HG03558 (cell line): ENCODE results near the gene CNIH2.
"Not testable (repeated sequence)": the region's sequence is repeated elsewhere in the genome, so short reads cannot be mapped to it uniquely, and the experiment has no call there.

Experiments used
- ATAC-seq: cut with Tn5 transposase; IDR thresholded peaks from one replicate; pipeline ENCODE4 v1.9.1; 2021; ENCODE audit warnings: moderate number of reproducible peaks; ENCODE audit not compliant: unreplicated experiment; ENCODE audit errors: extremely low read depth

CNIH2 gene

DNA sequence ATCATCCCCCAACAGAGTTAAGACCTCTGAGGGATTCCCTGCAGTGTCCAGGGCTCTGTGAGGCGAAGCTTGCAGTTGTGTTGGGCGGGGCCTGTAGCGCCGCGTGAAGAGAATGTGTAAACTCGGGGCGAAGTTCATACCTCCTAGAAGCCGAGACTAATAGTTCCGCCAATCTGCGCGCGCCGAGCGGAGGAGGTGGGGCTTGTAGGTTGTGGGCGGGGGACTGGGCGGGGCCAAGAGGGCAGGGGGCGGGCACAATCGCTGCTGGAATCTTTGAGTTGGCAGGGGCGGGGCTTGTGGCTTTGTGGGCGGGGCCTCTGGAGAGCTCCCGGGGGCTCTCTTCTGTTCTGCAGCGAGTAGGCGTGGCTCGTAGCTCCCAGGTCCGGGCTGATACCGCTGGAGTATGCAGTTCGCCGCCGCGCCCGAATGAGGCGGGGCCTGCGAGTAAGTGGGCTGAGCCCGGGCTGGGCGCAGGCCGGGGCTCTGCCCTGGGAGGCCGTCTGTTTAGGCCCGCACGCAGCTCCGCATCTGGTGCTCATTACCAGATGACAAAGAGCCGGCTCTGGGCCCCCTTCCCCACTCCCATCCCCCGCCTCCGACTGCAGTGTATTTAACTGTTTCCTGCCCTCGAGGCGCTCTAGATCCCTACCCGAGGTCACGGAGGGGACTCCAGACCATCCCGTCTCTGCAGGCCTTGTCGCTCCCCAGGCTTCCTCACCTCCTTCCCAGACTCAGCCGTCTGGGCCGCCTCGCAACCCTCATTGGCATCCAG is 34.8 kb downstream of the CNIH2 start:
- peak; percentile 37 for ATAC-seq

- ATAC-seq, result no peak
Observed at GRCh38 chr11:66313321-66314185, 35.6 kb downstream of the CNIH2 start.

- ATAC-seq, result no peak
Observed at GRCh38 chr11:66314186-66314501, 36.2 kb downstream of the CNIH2 start.

GRCh38 chr11:66314561-66315497 is 36.9 kb downstream of the CNIH2 start:
- no peak for ATAC-seq

DNA sequence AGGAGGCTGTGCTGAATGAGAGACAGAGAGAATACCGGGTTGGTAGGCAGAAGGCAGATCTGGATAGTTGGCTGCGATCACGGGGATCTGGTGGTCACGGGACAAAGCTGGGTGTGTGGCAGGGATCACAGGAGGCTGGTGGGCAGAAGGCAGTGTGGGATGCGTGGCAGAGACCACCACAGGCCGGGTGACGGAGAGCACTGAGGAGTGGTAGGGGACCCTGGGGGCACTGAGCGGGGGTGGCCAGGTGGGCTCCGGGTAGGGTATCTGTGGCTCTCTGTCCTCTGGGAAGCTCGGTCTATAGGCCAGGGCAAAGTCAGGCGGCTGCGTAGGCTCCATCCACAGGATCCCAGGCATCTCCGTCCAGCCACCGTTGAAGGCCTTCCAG is 37.5 kb downstream of the CNIH2 start:
- no peak for ATAC-seq

DNA sequence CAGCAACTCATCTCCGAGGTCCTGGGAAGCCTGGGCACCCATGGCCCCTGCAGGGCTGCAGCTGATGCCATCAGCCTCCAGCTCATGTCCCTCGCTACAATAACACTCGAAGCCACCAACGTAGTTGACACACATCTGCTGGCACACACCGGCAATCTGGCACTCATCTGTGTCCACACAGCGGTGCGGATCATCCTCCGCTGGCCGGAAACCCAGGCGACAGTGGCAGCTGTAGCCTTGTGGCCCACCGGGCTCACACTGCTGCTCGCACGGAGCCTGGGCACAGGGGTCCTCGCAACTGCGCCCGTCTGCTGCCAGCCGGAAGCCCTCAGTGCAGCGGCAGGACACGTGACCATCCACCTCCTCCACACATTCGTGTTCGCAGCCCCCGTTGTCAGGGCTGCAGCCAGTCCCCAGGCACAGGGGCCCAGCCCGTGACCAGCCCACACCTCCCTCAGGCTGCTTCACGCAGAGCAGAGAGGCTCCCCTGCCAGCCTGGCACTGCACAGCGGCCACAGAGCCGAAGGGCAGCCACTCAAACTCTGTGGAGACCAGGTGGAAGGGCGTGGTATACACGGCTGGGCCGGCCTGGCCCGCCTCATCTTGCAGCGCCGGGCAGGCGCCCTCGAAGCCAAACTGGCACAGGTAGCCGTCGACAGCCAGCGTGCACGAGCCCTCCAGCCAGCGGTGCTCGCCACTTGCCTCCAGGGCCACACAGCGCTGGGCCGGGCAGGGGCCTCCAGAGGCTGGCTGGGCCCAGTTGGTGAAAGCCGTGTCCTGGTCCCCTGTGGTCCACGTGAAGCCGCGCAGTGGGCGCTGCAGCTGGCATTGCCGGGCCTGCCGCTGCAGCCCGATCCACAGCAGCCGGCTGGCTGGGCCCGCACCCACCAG is 38.2 kb downstream of the CNIH2 start:
- no peak for ATAC-seq

DNA sequence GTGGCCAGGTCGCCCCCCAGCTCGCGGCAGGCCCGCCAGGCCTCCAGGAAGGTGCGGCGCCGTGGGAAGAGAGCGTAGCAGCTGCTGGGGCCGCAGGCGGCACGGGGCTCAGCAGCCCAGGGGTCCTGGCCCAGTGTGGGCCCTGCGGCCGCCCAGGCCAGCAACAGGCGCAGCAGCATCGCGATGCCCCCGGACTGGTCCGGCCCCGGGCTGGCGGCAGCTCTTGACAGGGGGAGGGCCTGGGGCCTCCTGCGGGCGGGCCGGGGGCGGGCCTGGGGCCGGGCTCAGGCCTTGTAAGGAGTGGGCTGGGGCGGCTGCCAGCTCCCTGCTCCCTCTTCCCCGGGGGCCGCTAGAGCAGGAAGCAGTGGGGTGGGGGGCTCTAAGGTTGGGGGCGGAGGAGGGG is 38.9 kb downstream of the CNIH2 start, which contains the start of gene CD248:
Gene CD248, minus strand, starts transcription at position 196 of the 403 bp plus-strand sequence. Its CDS starts 17 bp downstream, at position 179.
- ATAC-seq, result no peak

DNA sequence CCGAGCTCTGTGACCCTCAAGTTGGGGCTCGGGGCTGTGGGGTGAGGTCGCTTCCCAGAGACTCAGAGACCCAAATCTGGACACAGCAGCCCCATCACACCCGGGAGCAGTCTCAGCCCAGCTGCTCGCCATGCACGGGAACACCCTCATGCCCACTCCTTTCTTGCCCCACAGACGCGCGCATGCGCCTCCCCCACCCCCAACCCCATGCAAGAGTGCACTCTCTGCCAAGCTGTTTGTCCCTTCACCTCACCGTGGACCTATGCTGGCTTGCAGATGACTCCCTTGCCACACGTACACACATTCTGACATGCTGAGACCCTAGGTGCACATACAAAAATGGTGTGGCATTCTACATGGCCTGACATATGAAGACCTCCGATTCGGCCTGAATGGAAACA is 39.3 kb downstream of the CNIH2 start:
- ATAC-seq, result no peak

DNA sequence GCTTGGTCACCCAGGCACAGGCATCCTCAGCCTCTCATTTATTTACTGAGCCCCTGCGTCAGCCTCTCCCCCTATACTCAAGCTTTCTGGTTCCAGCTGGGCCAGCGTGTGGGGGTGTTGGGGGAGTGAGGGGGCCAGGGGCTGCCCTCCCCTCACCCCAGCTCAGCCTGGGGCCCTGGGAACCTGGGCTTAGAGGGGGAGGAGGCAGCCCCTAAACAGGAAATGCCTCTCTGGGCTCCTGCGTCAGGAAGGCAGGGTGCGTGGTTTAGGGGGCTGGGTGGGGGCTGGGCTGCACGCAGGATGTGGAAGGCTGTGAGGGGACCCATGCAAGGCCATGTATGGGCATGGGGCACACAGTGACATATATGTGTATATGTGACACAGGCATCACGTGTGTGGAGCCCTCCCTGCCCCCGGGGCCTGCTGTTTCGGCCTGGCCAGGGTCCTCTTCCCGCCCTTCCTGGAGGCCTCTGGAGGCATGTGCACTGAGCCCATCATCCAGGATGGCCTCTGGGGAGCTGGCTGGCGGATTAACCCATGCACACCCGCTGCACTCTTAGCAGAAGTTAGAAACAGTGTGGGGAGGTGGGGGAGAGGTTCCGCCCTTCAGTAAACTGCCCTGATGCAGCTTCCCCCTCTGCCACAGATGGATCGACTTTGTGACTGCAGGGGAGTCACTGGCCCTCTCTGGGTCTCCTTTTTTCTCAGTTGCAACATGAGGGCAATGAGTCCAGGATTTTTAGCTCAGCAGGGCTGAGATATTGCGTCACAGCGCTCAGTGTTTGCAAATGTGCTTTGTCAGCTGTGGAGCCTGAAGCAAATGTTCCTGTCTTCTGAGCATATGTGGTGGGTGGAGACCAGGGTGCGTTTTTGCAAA is 40.0 kb downstream of the CNIH2 start:
- ATAC-seq, result no peak

GRCh38 chr11:66318600-66318970 is 40.6 kb downstream of the CNIH2 start:
- ATAC-seq, result no peak

DNA sequence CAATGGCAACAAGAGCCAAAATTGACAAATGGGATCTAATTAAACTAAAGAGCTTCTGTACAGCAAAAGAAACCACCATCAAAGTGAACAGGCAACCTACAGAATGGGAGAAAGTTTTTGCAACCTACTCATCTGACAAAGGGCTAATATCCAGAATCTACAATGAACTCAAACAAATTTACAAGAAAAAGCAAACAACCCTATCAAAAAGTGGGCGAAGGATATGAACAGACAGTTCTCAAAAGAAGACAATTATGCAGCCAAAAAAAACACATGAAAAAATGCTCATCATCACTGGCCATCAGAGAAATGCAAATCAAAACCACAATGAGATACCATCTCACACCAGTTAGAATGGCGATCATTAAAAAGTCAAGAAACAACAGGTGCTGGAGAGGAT is 42.3 kb downstream of the CNIH2 start:
- ATAC-seq, result not testable (repeated sequence)

- ATAC-seq, result not testable (repeated sequence)
Observed at GRCh38 chr11:66320748-66321147, 42.8 kb downstream of the CNIH2 start.

- ATAC-seq, result no peak
Observed at GRCh38 chr11:66321606-66322005, 43.6 kb downstream of the CNIH2 start.

DNA sequence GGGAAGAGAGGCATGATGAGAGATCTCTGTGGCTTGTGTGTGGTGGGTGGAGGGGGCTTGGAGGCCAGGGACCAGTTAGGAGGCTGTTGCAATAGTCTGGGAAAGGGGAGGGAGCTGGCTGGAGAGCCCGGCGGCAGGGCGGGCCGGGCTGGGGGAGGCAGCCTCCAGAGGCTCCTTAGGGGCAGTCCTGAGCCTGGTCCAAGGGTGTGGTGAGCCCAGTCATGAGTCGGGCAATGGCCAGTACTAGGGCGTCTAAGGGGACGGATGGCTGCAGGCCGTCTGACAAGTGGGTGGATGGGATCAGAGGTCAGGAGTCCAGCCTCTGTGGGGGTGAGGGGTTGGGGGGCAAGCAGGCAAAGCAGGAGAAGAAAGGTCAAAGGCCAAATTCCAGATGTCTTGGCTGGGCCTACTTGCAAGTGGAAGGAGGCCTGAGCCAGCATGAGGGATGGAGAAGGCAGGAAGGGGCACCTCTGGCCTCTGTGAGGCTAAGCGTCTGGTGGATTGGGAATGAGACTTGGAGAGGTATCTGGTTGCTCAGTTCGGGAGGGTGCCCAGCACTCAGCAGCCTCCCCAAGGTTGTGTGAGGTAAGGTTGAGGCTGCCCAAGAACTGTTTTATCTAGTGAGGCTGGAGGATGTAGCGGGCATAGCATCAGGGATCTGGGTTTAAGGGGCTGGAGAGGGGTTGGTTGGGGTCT is 44.9 kb downstream of the CNIH2 start:
- no peak for ATAC-seq

GRCh38 chr11:66323684-66324083 is 45.7 kb downstream of the CNIH2 start:
- no peak for ATAC-seq

DNA sequence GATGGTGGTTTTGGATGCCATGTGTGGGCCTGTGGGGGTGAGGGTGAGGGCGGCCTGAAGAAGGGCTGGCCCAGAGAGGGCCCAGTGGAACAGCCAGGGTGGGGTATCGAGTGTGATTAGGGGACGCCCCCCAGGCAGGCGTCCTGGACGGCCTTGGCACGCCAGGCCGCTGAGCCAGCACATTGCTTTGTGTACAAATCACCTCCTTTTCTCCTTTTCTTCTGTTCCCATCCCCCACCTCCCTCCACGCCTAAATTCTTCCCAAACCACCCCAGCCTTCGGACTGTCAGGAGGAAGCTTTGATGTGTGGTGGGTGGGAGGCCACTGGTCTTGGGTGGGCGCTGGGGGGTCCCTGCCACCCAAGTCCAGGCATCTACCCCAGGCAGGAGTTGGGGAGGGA is 46.7 kb downstream of the CNIH2 start:
- ATAC-seq, result no peak

GRCh38 chr11:66325263-66325671 is 47.3 kb downstream of the CNIH2 start:
- no peak for ATAC-seq
